Stimulated activated CD4-positive, alpha-beta T cell treated with anti-CD3 and anti-CD28 coated beads, TNF-alpha, amount 100 ng/mL, for 48 hours (primary cell): ENCODE results near the gene MCF2L2.

Source experiments
- DNase-seq, 3 donors: peaks; one replicate each; pipeline ENCODE4 v3.0.0-alpha.2; 2020; ENCODE audit warnings: low read depth in 3 of 3

Gene MCF2L2

DNA sequence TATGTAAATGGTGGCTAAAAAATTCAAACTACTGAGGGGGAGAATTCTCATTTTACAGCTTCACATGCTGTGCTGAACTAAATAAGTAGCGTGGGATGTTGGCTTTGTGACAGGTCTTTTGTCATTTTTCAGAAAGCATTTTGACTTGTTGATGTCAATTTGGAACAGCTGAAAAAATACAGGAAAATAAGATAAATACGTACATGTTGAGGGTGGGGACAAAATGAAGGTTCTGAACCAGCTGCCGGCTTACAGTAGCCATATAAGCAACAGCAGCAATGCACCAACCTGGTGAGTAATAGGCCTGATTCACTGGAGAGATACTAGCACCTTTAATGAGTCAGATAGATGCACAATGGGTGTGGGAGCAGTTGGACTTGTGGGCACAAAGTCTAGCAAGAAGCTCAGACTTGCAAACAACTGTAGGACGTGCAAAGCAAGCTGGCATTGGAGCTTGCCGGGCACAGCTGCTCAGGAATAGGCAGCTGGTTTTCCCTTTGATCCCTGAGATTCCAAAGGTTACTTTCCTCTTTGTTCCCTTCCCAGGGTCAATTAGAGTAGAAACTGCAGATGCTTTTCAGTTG lies 162.5 kb downstream of the MCF2L2 start:
- peak in 2 of 3 donors; percentile 52 to 63 for DNase-seq

DNA sequence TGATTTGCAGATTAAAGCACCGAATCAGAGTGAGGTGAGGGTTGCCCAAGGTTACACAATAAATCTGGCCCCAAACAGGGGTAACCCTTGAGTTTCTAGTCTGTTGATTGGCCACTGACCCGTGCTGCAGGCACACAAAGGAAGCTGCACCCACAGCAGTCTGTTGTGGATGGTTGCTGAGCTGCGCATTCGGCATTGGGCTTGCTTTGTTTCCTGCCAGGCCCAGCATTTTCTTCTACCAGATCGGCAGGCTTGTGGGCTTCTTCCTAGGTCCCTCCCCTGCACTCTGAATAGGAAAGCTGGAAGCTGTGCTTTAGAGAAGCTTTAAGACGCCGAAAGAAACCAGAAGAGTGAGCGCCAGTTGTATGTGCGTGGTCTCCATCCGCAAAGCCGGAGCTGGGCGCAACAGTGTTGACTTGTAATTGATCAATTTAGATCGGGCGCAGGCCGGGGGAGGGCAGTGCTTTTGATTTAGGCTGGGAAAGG lies 163.2 kb downstream of the MCF2L2 start:
- DNase-seq: no peak

DNA sequence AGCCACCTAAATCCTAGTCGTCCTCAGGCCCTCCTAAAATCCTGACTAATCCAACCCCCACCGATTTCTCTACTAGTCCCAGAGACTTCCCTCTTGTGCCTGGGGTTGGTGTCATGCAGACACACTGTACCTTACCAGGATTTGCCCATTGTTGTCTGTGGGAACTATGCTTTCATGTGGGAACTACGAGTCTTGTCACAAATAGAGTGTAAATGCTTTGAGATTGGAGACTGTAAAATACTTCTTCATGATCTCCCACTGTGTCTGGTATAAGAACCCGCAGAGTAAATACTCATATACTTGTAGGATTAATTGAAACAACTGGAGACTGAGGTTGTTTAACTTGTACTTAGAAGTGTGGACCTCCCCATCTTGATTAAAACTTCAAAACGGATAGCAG lies 164.2 kb downstream of the MCF2L2 start:
- no peak for DNase-seq

DNA sequence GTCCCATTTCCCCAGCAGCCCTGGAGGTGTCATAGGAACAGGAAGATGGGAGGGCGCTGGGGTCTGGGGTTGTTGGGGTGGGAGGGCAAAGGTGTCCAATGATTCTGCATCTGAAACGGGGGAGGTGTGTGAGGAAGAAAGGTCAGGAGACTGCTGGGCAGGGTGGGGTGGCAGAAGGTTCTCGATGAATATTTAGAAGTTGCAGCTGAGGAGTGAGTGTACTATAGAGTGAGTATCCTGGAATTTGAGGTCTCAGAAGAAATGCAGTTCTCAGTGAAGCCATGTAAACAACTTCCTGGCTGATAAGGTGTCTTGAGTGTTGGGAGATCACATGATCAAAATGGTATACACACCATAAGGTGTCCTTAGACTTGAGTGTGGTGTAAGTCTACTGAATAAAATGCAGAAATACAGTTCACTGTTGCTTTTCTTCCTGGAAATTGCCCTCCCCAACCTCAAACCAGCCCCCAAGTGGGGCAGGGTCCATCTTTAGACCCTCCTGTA lies 165.5 kb downstream of the MCF2L2 start:
- no peak for DNase-seq

DNA sequence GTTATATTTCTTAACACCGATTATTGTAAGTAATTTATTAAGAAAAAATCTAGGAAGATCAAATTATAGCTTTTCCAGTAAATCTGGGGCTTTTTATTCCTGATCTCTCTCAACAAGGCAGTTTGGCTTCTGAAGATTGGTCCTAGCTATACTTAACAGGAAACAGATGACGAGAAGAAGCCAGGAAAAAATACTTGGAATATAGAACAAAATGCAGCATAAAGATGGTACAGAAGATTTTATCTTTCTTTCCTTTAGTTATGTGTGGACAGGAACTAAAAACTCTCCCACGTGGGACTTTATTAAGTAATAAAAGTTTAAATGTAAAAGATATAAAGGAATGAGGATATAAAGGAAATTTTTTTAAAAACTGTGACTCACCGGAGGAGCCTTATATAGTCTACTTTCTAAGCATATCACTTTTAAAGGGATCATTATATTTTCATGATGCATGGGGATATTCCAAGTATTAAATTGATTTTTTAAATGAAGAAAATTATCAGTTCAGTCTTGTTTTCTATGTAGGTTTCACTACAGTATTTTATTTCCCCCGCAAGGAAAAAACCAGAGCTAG lies 167.2 kb downstream of the MCF2L2 start:
- no peak for DNase-seq

DNA sequence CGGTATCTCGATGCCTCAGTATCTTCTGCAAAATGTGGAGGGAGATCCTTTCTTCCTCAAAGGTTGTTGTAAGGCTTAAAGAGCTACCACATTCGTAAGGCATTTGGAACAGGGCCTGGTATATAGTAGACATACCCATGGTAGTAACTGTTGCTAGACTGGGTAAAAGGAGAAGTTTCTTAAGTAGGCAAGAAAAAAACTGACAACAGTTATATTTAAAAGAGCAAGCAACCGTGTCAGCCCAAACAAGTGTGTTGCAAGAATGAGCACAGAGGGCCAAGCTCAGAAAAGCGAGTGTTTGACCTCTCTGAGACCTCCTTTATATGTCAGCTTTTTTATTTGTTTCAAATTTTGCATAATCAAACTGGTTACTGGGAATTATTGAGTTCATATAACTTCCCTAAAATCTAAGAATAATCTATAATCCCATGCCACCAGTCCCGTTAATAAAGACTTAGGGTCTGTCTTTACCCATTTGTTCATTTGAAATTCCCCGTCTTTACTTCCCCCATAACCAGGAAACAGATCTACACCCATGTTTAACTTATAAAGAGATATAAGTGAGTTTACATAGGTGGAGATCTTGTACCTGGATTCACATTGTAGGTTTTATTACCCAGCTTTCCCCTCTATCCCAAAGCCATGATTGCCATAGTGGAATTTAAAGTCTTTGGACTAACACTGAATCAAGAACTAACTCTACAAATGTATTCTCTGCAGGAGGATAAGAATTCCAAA lies 168.1 kb downstream of the MCF2L2 start:
- no peak for DNase-seq

DNA sequence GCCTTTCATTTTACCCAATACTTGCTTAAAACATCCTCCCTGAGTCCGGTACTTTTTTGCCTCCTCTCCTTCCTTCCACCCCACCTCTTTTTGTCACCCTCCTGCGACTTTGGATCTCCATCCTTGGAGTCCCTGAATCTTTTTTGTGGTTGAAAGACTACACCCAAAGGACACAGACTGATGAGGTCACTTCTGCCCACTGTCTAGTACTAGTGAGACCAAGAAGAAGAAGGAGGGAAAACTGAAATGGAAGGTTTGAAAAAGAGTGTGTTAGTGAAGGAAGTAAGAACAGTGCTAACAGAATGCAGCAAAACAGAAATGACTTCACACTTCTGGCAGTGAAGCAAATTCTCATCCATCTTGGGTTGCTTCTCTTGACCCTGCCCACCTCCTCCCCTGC lies 168.8 kb downstream of the MCF2L2 start:
- DNase-seq: no peak

DNA sequence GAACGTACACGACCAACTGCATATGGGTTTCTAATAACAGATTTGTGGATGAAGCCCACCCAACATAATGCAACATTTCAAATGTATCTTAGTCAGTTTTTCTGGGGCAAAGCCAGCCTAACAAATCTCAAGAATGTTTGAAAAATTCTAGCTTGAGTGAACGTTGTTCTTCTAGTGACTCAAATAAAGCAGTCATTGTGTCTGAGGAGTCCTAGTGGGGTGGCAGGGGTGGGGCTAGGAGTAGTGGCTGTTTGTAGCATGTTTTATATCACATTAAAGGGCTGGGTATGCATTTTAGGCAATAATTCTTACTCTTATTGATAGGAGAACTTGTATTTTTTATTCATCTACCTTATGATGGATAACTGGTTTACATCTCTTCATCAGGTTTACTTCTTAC lies 169.3 kb downstream of the MCF2L2 start:
- DNase-seq: no peak

DNA sequence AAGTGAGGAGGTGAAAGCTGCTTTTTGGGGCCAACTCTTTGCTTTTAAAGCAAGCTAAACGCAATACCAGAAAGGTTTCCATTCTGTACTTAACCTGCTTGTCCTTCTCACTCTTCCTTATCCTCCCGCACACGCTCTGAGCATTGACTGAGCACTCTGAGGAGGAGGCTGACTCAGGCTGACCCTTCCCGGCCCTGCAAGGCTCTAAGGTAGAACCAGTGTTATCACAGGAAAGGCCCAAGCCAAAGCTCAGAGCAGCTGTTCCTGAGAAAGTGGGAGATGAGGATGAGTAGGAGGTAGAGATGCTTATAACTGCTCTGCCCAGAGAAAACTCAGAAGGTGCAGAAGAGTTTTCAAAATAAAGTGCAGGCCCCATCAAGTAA lies 173.1 kb downstream of the MCF2L2 start:
- DNase-seq: no peak

DNA sequence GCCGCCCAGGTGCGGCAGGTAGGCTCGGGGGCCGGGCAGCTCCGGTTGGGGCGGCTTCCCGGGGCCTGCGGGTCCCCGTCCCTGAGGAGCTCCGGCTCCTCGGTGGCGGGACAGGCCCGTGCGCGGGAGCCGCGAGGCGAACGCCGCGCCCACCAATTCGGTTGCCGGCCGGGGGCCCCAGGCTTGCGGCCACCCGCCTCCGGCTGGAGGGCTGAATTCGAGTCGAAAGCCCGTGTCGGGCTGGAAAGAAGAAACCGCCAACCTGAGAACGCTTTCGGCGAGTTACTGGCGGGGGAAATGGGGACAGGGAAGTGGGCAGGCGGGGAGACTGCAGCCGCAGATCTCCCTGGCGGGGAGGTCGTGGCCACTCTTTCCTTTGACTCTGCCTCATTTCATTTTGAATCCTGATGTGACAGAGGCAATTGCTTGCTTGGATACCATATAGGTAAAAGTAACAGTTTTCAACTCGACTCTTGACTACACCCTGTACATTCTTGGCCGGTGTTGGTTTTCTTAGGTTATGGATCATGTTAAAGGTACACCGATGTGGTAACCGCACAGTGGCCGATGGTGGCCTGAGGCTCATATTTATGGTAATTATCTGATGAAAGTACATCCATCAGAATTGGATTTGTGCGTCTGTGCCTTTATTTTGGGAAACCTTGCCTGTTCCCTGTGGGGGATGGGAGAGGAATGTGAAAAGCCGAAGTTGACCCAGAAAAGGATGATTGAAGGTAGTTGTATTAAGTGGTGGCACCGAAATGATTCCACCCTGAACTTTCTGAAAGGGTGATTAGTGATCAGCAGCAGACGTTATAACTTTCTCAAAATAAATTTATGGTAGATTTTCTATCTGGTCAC lies 173.7 kb downstream of the MCF2L2 start:
- DNase-seq: no peak

DNA sequence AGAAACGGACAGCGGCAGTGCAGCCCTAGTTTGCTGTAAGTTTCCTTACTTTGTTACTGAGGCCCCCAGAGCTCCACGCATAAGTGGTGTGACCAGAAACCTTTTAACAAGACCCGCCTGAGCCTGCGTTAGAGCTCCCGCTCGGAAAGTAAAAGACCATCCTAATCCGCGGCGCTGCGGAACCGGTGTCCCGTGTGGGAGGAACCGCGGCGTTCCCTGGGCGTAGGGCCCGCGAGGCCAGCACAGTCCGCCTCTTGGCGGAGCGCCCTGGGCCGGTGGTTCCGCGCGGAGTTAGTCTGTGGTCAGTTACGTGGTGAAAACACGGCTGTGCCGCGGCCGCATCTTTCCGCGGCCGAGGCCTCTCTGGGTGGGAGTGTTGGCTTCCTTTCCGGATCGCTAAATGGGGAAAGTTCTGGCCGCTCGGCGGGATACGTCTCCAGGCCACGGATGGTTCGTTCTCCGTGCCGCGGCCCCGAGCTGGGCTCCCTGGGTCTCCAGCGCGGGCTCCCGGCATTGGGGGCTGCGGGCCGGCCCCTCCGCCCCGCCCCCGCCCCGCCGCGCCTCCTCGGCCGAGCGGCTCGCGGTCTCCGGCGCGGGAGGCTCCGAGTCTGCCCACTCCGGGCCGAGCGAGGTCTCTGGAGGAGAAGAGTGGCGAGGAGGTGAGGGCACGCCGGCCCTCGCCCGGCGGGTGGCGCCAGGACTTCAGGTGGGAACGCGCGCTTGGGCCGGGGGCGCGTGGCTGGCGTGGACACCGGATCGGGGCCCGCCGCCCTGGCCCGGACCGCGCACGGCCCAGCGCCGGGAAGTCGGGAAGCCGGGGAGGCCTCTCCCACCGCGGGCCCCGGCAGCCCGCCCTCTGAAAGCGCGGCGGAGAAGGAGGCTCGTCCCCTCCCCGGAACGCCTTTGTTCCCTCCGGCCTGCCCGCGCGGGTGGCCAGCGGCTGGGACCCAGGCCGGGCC lies 174.6 kb downstream of the MCF2L2 start:
- peak in 1 of 3 donors; percentile 24 for DNase-seq

DNA sequence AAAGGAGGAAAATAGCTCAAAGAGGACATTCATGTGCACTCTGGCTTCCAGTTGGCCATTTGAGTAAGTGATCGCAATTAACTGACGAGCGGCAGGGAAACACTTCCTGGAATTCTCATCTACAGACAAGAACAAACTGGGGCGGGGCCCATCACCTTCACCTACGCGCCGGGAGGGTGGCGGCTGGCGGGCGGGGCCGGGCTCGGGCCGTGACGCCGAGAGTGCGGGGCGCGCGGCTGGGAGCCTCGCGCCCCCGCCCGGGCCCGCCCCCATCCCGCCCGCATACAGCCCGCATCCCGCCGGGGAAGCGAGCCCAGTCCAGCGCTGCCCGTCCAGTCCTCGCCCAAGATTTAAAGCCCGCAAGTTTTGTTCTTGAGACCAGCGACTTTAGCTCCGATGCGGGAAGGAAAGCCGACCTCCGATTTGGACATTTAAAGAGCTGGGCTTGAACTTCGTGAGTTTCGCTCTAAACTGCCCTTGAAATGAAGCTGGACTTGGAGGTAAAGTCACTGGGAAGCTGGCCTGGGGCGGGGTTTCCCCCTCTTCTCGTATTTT lies 175.4 kb downstream of the MCF2L2 start, which contains the start of gene B3GNT5:
Gene B3GNT5, plus strand, starts transcription at position 281 of the 555 bp plus-strand sequence. CDS start 16,546 bp downstream, outside the sequence.
- DNase-seq: peak in 1 of 3 donors; percentile 39

DNA sequence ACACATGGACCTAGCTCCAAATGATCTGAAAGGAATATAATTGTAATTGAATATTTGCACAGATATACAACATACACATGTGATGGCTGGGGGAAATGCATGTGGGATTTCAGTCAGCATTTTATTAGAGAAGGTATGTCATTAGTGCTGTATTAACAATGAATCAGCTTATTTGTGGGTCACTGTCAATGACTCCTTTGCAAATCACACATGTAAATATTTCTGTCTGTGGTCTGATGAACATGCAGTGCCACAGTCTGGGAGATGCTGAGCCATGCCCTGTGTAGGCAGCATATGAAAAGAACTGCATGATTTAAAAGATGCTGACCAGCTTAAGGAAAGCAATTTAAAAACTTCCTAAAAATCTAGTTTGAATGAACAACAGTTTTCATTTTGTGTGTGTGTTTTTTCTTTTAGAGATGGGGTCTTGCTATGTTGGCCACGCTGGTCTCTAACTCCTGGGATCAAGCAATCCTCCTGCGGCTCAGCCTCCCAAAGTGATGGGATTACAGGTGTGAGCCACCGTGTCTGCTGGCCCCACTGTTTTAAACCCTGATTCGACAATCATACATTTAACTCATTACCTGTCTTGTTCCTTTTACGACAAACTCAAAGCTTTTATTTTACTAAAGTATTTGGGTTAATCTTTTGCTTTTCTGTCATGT lies 176.2 kb downstream of the MCF2L2 start:
- DNase-seq: no peak

DNA sequence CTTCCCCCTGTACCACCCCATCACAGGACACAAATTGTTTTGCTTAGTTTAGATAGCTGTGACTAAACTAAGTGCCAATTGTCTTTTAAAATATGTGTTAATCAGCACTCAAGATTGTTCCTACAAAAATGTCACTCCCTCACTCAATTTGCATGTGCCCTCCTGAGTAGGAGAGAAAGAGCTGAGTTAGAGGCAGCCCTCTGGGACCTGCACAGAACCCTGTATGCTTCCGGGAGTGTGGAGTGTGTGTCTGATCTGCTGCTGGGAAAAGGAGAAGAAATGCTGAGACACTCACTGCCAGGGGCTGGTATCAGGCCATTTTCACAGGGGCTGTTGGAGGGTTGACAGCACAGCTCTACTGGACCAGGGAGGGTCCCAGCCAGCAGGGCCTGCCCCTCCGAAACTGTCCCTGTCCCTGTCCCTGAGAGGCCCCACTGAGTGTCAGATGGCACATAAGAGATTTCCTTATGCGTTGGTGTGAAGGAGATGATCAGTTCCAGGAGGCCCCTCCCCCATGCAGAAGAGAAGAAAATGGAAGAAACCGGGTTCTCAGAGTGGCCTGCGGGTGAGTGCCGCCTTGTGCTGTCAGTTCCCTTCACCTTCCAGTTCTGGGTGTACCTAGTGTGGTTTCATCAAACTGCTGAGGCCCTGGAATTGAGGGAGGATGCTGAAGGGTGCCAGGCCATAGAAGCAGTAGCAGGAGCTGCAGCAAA lies 179.3 kb downstream of the MCF2L2 start:
- no peak for DNase-seq

DNA sequence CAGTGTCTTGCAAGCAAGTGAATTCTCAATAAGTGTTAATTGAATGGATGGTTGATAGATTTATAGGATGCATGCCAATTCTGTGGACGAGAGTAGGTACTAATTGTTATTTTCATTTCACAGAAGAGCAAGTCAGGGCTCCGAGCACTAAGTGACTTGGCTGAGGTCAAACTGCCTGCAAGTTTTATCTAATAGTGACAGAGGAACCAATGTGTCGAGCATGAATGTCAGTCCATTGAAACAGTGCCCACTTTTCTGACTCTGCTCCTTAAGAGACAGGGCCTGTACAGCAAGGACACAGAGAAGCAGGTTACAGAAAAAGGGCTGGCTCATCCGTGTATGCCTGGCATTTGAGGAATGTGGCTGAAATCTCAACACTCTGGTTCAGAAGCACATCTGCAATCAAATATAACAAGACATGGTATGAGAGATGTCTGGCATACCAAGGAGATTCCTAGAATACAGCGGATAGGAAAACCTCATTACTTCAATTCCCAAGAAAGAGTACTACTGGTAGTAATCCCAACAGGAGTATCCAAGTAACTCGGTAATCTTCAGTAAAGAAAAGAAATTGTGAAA lies 181.3 kb downstream of the MCF2L2 start:
- no peak for DNase-seq

DNA sequence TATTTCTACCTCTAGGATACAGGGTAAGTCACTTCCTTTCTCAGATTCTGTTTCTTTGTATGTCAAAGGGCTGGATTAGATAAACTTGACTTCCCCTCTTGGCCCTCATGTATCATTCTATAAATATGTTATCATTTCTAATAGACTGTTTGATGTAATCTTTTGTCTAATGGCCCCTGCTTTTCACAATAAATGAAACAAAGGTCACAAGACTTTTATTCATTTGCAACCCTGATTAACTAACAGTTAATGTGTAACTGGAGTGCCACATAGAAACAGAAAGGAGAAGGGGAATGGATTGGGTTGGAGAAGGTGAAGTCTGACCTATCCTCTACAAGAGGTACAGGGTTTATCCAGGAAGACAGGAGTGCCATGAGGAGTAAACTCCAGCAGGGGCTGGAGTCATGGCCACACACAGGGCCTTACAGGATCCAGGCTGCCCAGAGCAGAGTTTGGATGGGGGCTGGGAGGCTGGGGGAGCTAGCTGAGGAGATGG lies 183.4 kb downstream of the MCF2L2 start:
- DNase-seq: no peak

DNA sequence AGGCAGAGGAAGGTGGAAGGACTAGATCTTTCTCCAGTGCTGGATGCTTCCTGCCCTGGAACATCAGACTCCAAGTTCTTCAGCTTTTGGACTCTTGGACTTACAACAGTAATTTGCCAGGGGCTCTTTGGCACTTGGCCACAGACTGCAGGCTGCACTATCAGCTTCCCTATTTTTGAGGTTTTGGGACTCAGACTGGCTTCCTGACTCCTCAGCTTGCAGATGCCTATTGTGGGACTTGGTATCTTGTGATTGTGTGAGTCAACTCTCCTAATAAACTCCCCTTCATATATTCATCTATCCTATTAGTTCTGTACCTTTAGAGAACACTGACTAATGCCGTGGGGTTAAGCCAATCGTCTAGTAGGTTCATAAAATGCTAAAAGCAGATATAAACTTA lies 184.2 kb downstream of the MCF2L2 start:
- DNase-seq: no peak

DNA sequence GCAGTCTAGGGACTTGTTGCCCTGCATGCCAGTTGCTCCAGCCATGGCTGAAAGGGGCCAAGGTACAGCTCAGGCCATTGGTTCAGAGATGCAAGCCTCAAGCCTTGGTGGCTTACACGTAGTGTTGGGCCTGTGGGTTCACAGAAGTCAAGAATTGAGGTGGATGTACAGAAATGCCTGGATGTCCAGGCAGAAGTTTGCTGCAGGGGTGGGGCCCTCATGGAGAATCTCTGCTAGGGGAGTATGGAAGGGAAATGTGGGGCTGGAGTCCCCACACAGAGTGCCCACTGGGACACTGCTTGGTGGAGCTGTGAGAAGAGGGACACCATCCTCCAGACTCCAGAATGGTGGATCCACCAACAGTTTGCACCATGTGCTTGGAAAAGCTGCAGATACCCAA lies 186.0 kb downstream of the MCF2L2 start:
- DNase-seq: no peak

DNA sequence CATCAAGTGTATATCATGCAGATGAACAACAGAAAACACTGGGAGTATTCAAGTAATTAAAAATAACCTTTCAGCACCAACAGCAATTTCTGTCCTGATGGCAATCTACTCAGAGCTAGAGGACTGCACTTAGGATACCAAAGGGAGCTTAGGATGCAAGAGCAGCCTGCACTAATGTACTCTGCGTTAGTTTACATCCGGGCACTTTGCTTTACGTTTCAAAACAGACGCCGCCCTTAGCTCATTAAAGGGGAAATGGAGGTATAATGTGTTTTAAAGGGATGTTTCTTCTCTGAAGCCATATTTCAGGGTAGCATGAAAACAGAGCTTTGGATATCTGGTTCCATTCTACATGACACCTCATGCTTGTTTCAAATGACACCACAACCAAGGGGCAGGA lies 189.4 kb downstream of the MCF2L2 start:
- no peak for DNase-seq
